Mucosa of descending colon (tissue), 3 donors: ENCODE results near the gene PER1. TPM values are rescaled to one million over a fixed set of nuclear protein-coding genes. Genes with fewer than 3 reads are reported as not detected.

ENCODE experiments used
- ATAC-seq: fragments of 200-7000 bp; cut with Tn5 transposase; one replicate; pipeline ENCODE4 v1.9.1; 2020; ENCODE audit warnings: mild to moderate bottlenecking, moderate library complexity
- DNase-seq, 3 donors: peaks; one replicate each; pipeline ENCODE4 v3.0.0-alpha.2; 2020
- H3K36me3 ChIP-seq: fragments of 200-600 bp; one replicate; pipeline ENCODE4 v1.8.0; 2021; ENCODE audit warnings: low read depth, mild to moderate bottlenecking
- H3K4me1 ChIP-seq: fragments of 200-600 bp; one replicate; pipeline ENCODE4 v1.8.0; 2021; ENCODE audit warnings: low read depth, mild to moderate bottlenecking
- H3K4me3 ChIP-seq: fragments of 200-600 bp; one replicate; pipeline ENCODE4 v1.8.0; 2021; ENCODE audit warnings: mild to moderate bottlenecking
- H3K9me3 ChIP-seq: fragments of 200-600 bp; one replicate; pipeline ENCODE4 v1.8.0; 2021; ENCODE audit warnings: mild to moderate bottlenecking
- intact Hi-C, 2 donors: fragments of 100-400 bp; cut with DNase I in 1 of 2; cut with micrococcal nuclease in 1 of 2; formaldehyde crosslinking; loops; one replicate each; pipeline versions ENCODE4 v1.11.0 to v1.11.1; 2022; cut with DNase I, micrococcal nuclease
- microRNA-seq: library from miRNA; unstranded; fragments of <30 nt; microRNA quantifications from one replicate; pipeline ENCODE4, GENCODE V29; 2019
- total RNA-seq, 3 donors: library from RNA; stranded (reverse); fragmentation: NEBNext Ultra II Directional in 2 of 3; extraction: Animal tissue kit (Norgen Biotek cat#: 25700) in 2 of 3; gene quantifications; one replicate each; pipeline versions ENCODE4 v1.2.1 to v1.2.4, GENCODE V29; 2021 to 2023
- TF ChIP-seq, protein P1 (sequence below): fragments of 200-600 bp; IDR thresholded peaks from one replicate; pipeline ENCODE4 v1.8.0; 2022; ENCODE audit warnings: antibody characterized with exemption, mild to moderate bottlenecking
- donor health status: DM: no; HTN: no; CAD: no; lungs with moderate emphysema.
- donor health status: DM: no; HTN: no; CAD: no.
- donor health status: DM: no; HTN: yes; CAD: no.

Gene PER1
- total RNA-seq, 3 donors from 2014 or later = 14.9 to 185 (median 84.0) TPM

GRCh38 chr17:8091033-8091687 lies 61.0 kb downstream of the PER1 start:
- Histone ChIP-seq H3K4me3 (no peak overlapping the region), H3K4me1 (no peaks in the 10 kb centered on the region), H3K9me3 (no peaks in the 10 kb centered on the region), H3K36me3 (no peaks in the 10 kb centered on the region)
- intact Hi-C loops = no loop called here
- TF ChIP-seq, protein P1, sequence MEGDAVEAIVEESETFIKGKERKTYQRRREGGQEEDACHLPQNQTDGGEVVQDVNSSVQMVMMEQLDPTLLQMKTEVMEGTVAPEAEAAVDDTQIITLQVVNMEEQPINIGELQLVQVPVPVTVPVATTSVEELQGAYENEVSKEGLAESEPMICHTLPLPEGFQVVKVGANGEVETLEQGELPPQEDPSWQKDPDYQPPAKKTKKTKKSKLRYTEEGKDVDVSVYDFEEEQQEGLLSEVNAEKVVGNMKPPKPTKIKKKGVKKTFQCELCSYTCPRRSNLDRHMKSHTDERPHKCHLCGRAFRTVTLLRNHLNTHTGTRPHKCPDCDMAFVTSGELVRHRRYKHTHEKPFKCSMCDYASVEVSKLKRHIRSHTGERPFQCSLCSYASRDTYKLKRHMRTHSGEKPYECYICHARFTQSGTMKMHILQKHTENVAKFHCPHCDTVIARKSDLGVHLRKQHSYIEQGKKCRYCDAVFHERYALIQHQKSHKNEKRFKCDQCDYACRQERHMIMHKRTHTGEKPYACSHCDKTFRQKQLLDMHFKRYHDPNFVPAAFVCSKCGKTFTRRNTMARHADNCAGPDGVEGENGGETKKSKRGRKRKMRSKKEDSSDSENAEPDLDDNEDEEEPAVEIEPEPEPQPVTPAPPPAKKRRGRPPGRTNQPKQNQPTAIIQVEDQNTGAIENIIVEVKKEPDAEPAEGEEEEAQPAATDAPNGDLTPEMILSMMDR = no peak
- peak; percentile 35 for ATAC-seq
- no peak for DNase-seq

Small RNAs within 50 kb of the gene (microRNA-seq; reads per million reads assigned to microRNA genes)
- 13.3 reads per million, percentile 38 among the genes with 10 or more reads in this experiment for gene MIR4521
- not detected for gene MIR6883

Other genes starting within 250 kb of the PER1 start
- 1 to 10 TPM; 1.4 to 3.0 (median 2.4) TPM for gene RNF227, start 236.1 kb downstream of the PER1 start, total RNA-seq
- 1 to 10 TPM; 3.3 to 5.5 (median 3.9) TPM for gene KCNAB3, start 222.5 kb downstream of the PER1 start, total RNA-seq
- 100 to 1,000 TPM in 2 of 3 donors, 10 to 100 TPM in 1; 86.2 to 116 (median 114) TPM for gene TRAPPC1, start 220.5 kb downstream of the PER1 start, total RNA-seq
- 10 to 100 TPM; 23.7 to 34.5 (median 31.4) TPM for gene CNTROB, start 220.2 kb downstream of the PER1 start, total RNA-seq
- under 1 TPM in 1 of 3 donors, not detected in 2; 0.26 TPM for gene GUCY2D, start 149.8 kb downstream of the PER1 start, total RNA-seq
- 1 to 10 TPM in 2 of 3 donors, under 1 TPM in 1; 0.66 to 1.3 (median 1.1) TPM for gene ALOX15B, start 113.3 kb downstream of the PER1 start, total RNA-seq
- under 1 TPM; 0.25 to 0.65 (median 0.49) TPM for gene ALOX12B, start 64.7 kb downstream of the PER1 start, total RNA-seq
- not detected for gene ALOXE3, start 33.9 kb downstream of the PER1 start, total RNA-seq
- under 1 TPM in 1 of 3 donors, not detected in 2; 0.28 TPM for gene HES7, start 28.3 kb downstream of the PER1 start, total RNA-seq
- 10 to 100 TPM; 56.4 to 77.2 (median 62.8) TPM for gene VAMP2, start 10.5 kb upstream of the PER1 start, total RNA-seq
- gene TMEM107, start 24.0 kb upstream of the PER1 start, total RNA-seq = 10 to 100 TPM in 1 of 3 donors, 1 to 10 TPM in 2; 8.0 to 19.1 (median 9.6) TPM
- gene BORCS6, start 37.8 kb upstream of the PER1 start, total RNA-seq = 10 to 100 TPM; 10.5 to 11.4 (median 11.0) TPM
- gene AURKB, start 58.2 kb upstream of the PER1 start, total RNA-seq = 10 to 100 TPM in 1 of 3 donors, 1 to 10 TPM in 2; 5.2 to 27.3 (median 5.7) TPM
- 10 to 100 TPM; 35.6 to 59.6 (median 57.7) TPM for gene CTC1, start 95.7 kb upstream of the PER1 start, total RNA-seq
- 10 to 100 TPM; 18.7 to 31.7 (median 30.1) TPM for gene PFAS, start 96.9 kb upstream of the PER1 start, total RNA-seq
- 10 to 100 TPM; 11.5 to 26.9 (median 15.5) TPM for gene RANGRF, start 136.3 kb upstream of the PER1 start, total RNA-seq
- 10 to 100 TPM in 1 of 3 donors, 1 to 10 TPM in 2; 8.4 to 10.3 (median 9.3) TPM for gene SLC25A35, start 143.0 kb upstream of the PER1 start, total RNA-seq
- 1 to 10 TPM; 2.1 to 3.0 (median 2.8) TPM for gene ARHGEF15, start 157.8 kb upstream of the PER1 start, total RNA-seq
- gene ODF4, start 187.4 kb upstream of the PER1 start, total RNA-seq = not detected
- gene RPL26, start 230.8 kb upstream of the PER1 start, total RNA-seq = 1,000 to 10,000 TPM; 1,217 to 1,361 (median 1,229) TPM
- gene RNF222, start 245.4 kb upstream of the PER1 start, total RNA-seq = not detected